ENCODE results near the gene NR0B2. TPM values are rescaled to one million over a fixed set of nuclear protein-coding genes. Genes with fewer than 3 reads are reported as not detected.

Gene NR0B2
- total RNA-seq, 1 experiment from 2014 or later, result not detected

- Histone ChIP-seq H3K9me3 (ENCODE audit: control insufficient read depth in 1 of 2, insufficient read depth in 1 of 2, low read depth in 1 of 2, low read length in 2 of 2) (no peaks in the 10 kb centered on the region), H3K36me3 (ENCODE audit: control insufficient read depth in 1 of 2, insufficient read depth in 2 of 2, low read length in 2 of 2) (peaks cover 39 to 53% of the 10 kb centered on the region in 2 experiments; a peak in 3 of 4 replicates), H2AFZ (ENCODE audit: low read depth, low read length, poor library complexity, severe bottlenecking) (no peak overlapping the region), H3K27me3 (ENCODE audit: insufficient read depth, low read length) (no peaks in the 10 kb centered on the region), H3K79me2 (ENCODE audit: insufficient read depth, low read length) (peaks cover 45% of the 10 kb centered on the region), H3K4me2 (ENCODE audit: low read length) (no peak overlapping the region), H4K20me1 (ENCODE audit: insufficient read depth) (no peaks in the 10 kb centered on the region; the same call in 1 of the 2 replicates), H3K4me1 (ENCODE audit: control insufficient read depth in 1 of 2, insufficient read depth in 2 of 2, low read length in 2 of 2) (no peaks in the 10 kb centered on the region), H3K4me3 (replicated peaks in 1 of 2; ENCODE audit: low read depth in 1 of 2, low read length in 2 of 2) (no peak overlapping the region), H3K9ac (ENCODE audit: low read length) (no peak overlapping the region), H3K27ac (ENCODE audit: low read depth, low read length) (no peak overlapping the region), H3K9me2 (ENCODE audit: insufficient read depth) (no peaks in the 10 kb centered on the region)
- TF ChIP-seq POLR2A (IDR thresholded peaks at IDR 0.05; ENCODE audit: borderline replicate concordance, extremely low read depth, insufficient read depth, insufficient read length) (no peak), CTCF (IDR thresholded peaks at IDR 0.05 in 2 of 3, conservative IDR thresholded peaks at IDR 0.05 in 1 of 3; ENCODE audit: borderline replicate concordance in 1 of 3, insufficient read depth in 1 of 3, low read depth in 2 of 3, low read length in 2 of 3) (no peak), ZNF274 (IDR thresholded peaks at IDR 0.05; ENCODE audit: low read depth, low read length) (no peak), EZH2 (IDR thresholded peaks at IDR 0.05) (no peak)
- intact Hi-C loops (cut with micrococcal nuclease), result no loop called here
- POLR2A ChIA-PET, result no interaction called here
- CTCF ChIA-PET, result no interaction called here
- RAD21 ChIA-PET (ENCODE audit: low non-redundant PET in 1 of 2, low total read pairs in 2 of 2, uncharacterized antibody in 2 of 2, unreplicated experiment in 2 of 2), result no interaction called here
- DNase-seq (ENCODE audit: low read depth, low spot score) (no peak), ATAC-seq (no peak)
- BruUV-seq (replicated peaks), result no TSS peak
Measured at GRCh38 chr1:26942656-26943055, 28.9 kb upstream of the NR0B2 start.

- Histone ChIP-seq H3K9me2 (ENCODE audit: insufficient read depth) (no peaks in the 10 kb centered on the region), H4K20me1 (ENCODE audit: insufficient read depth) (peaks cover 4% of the 10 kb centered on the region; the same call in 1 of the 2 replicates), H3K9ac (ENCODE audit: low read length) (no peak overlapping the region), H3K4me3 (replicated peaks in 1 of 2; ENCODE audit: low read depth in 1 of 2, low read length in 2 of 2) (no peak overlapping the region), H3K36me3 (ENCODE audit: control insufficient read depth in 1 of 2, insufficient read depth in 2 of 2, low read length in 2 of 2) (peaks cover 35 to 55% of the 10 kb centered on the region in 2 experiments; a peak in 3 of 4 replicates), H3K4me2 (ENCODE audit: low read length) (no peak overlapping the region), H3K79me2 (ENCODE audit: insufficient read depth, low read length) (peaks cover 59% of the 10 kb centered on the region), H3K27ac (ENCODE audit: low read depth, low read length) (no peak overlapping the region; the same call in 1 of the 2 replicates), H3K4me1 (ENCODE audit: control insufficient read depth in 1 of 2, insufficient read depth in 2 of 2, low read length in 2 of 2) (no peaks in the 10 kb centered on the region), H2AFZ (ENCODE audit: low read depth, low read length, poor library complexity, severe bottlenecking) (no peak overlapping the region), H3K27me3 (ENCODE audit: insufficient read depth, low read length) (no peaks in the 10 kb centered on the region), H3K9me3 (ENCODE audit: control insufficient read depth in 1 of 2, insufficient read depth in 1 of 2, low read depth in 1 of 2, low read length in 2 of 2) (no peaks in the 10 kb centered on the region)
- DNase-seq (ENCODE audit: low read depth, low spot score) (no peak), ATAC-seq (no peak)
- ChIA-PET POLR2A (no interaction called here), CTCF (no interaction called here), RAD21 (ENCODE audit: low non-redundant PET in 1 of 2, low total read pairs in 2 of 2, uncharacterized antibody in 2 of 2, unreplicated experiment in 2 of 2) (no interaction called here)
- TF ChIP-seq EZH2phosphoT487 (IDR thresholded peaks at IDR 0.05; ENCODE audit: borderline replicate concordance) (no peak), CEBPB (IDR thresholded peaks at IDR 0.05; ENCODE audit: low read depth) (no peak), EGR1 (IDR thresholded peaks at IDR 0.05; ENCODE audit: low read depth) (no peak), TCF7L2 (IDR thresholded peaks at IDR 0.05; ENCODE audit: borderline replicate concordance, extremely low read depth, insufficient read depth, insufficient read length) (no peak), MAX (IDR thresholded peaks at IDR 0.05) (no peak), SRF (IDR thresholded peaks at IDR 0.05; ENCODE audit: low read depth) (no peak), FOSL1 (IDR thresholded peaks at IDR 0.05; ENCODE audit: low read depth) (no peak), ZNF274 (IDR thresholded peaks at IDR 0.05; ENCODE audit: low read depth, low read length) (no peak), ZFX (IDR thresholded peaks at IDR 0.05) (no peak), CTCF (IDR thresholded peaks at IDR 0.05 in 2 of 3, conservative IDR thresholded peaks at IDR 0.05 in 1 of 3; ENCODE audit: borderline replicate concordance in 1 of 3, insufficient read depth in 1 of 3, low read depth in 2 of 3, low read length in 2 of 3) (no peak), ELF1 (IDR thresholded peaks at IDR 0.05; ENCODE audit: borderline replicate concordance, low read depth) (no peak)
- intact Hi-C loops (cut with micrococcal nuclease), result no loop called here
- no TSS peak for BruUV-seq (replicated peaks)
Measured at GRCh38 chr1:26941311-26941710, 27.5 kb upstream of the NR0B2 start.
